Measurements from ENCODE around the gene PIK3C2B. TPM values are rescaled to one million over a fixed set of nuclear protein-coding genes. Genes with fewer than 3 reads are reported as not detected.

Gene PIK3C2B
- total and polyA plus RNA-seq, 2 of the 8 experiments (the other 6 are each of a cell fraction or from before 2014, with no cell fraction given) = 20.4 to 36.7 TPM

DNA sequence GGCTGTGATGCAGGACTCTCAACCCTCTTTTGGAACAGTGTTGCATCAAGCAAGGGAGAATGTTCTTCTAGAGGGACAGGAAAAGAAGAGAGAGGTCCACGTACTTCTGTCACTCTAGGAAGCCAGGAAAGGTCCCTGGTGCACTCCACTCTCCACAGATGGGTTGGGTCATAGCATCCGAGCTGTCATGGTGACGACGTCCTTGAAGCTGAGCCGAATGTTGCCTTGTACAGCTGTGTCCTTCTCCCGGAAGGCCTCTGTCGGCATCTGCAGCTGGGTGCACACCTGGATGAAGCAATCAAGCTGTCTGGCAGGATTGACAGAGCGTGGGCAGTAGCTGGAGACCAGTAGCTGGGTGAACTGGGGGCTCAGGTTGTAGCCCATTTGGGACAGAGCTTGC, 34.1 kb upstream of the PIK3C2B start (continued):
- no peak for TF ChIP-seq JUND (IDR thresholded peaks at IDR 0.05; ENCODE audit: low read length)
- TF ChIP-seq BACH1 (IDR thresholded peaks at IDR 0.05; ENCODE audit: low read length) = no peak
- TF ChIP-seq ASH2L (IDR thresholded peaks at IDR 0.05; ENCODE audit: low read length) = no peak
- no peak for TF ChIP-seq HDAC6 (IDR thresholded peaks at IDR 0.05; ENCODE audit: low read depth, low read length)
